GM12878 (cell line): ENCODE results near the gene TMEM163.

Source experiments
- CREB1 ChIP-seq: IDR thresholded peaks from 2 replicates; pipeline ENCODE4 v1.6.1; 2012; ENCODE audit warnings: low read depth, mild to moderate bottlenecking, inconsistent platforms
- EZH2 ChIP-seq: IDR thresholded peaks from 2 replicates; pipeline ENCODE4 v1.6.1; 2012; ENCODE audit warnings: low read depth, mild to moderate bottlenecking, control low read depth, inconsistent platforms, low read length, borderline replicate concordance; ENCODE audit not compliant: control insufficient read depth
- JUNB ChIP-seq: IDR thresholded peaks from 2 replicates; pipeline ENCODE4 v1.6.1; 2016; ENCODE audit warnings: antibody characterized with exemption, mild to moderate bottlenecking
- JUND ChIP-seq: IDR thresholded peaks from 2 replicates; pipeline ENCODE4 v1.6.1; 2012; ENCODE audit warnings: low read depth, mild to moderate bottlenecking, low read length, improper control_type of control experiment, moderate library complexity
- MXI1 ChIP-seq: fragments of 150-350 bp; IDR thresholded peaks from 2 replicates; pipeline ENCODE4 v1.6.1; 2011; ENCODE audit warnings: low read depth, mild to moderate bottlenecking, inconsistent platforms, low read length, improper control_type of control experiment
- POLR2AphosphoS5 ChIP-seq: IDR thresholded peaks from 2 replicates; pipeline ENCODE4 v1.6.1; 2011; ENCODE audit warnings: mild to moderate bottlenecking, low read length, inconsistent platforms
- STAT1 ChIP-seq: fragments of 450-650 bp; conservative IDR thresholded peaks from 2 replicates; pipeline ENCODE4 v1.6.1; 2014; ENCODE audit warnings: antibody characterized with exemption, mild to moderate bottlenecking
- TCF12 ChIP-seq: IDR thresholded peaks from 2 replicates; pipeline ENCODE4 v1.6.1; 2011; ENCODE audit warnings: low read depth, mild to moderate bottlenecking, low read length
- TF ChIP-seq, protein P1 (sequence below): fragments of 450-650 bp; IDR thresholded peaks from 2 replicates; pipeline ENCODE4 v1.6.1; 2018; ENCODE audit warnings: mild to moderate bottlenecking, low read depth, moderate library complexity; ENCODE audit not compliant: partially characterized antibody
- TF ChIP-seq, protein P2 (sequence below), 3 experiments: IDR thresholded peaks in 2 of 3; conservative IDR thresholded peaks in 1 of 3; 2 replicates each; pipeline ENCODE4 v1.5.1; 2011; ENCODE audit warnings: low read depth in 3 of 3, low read length in 3 of 3, mild to moderate bottlenecking in 3 of 3, control low read depth in 2 of 3, moderate library complexity in 2 of 3, inconsistent platforms in 1 of 3, mixed read lengths in 1 of 3; ENCODE audit not compliant: control insufficient read depth in 2 of 3, insufficient read depth in 1 of 3; ENCODE audit errors: extremely low read depth in 1 of 3

DNA sequence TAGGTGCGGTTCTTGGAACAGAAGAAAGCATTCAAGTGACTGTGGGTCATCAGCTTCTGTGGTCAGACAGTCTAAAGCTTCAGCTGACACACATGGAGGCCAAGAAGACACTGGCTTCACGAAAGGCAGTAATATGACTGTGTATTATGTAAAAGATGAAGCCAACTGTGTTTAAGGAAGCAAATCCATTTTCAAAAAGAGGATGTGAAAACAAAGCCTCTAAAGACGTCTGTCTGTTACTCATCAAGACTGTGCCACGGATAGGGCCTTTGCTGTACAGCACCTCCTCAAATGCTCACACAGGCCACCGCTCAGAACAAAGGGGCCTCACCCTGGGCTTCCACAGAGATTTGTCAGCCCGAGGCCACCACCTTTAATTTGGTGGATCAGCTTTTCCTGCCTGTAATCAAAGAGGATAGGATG lies 21.1 kb upstream of the TMEM163 start:
- TF ChIP-seq EZH2 = no peak
- peak; percentile 43; the same call in 1 of the 2 replicates for TF ChIP-seq POLR2AphosphoS5
- TF ChIP-seq CREB1 = peak; percentile 84
- TF ChIP-seq STAT1 = no peak
- peak; percentile 56 for TF ChIP-seq JUNB
- TF ChIP-seq, protein P1, sequence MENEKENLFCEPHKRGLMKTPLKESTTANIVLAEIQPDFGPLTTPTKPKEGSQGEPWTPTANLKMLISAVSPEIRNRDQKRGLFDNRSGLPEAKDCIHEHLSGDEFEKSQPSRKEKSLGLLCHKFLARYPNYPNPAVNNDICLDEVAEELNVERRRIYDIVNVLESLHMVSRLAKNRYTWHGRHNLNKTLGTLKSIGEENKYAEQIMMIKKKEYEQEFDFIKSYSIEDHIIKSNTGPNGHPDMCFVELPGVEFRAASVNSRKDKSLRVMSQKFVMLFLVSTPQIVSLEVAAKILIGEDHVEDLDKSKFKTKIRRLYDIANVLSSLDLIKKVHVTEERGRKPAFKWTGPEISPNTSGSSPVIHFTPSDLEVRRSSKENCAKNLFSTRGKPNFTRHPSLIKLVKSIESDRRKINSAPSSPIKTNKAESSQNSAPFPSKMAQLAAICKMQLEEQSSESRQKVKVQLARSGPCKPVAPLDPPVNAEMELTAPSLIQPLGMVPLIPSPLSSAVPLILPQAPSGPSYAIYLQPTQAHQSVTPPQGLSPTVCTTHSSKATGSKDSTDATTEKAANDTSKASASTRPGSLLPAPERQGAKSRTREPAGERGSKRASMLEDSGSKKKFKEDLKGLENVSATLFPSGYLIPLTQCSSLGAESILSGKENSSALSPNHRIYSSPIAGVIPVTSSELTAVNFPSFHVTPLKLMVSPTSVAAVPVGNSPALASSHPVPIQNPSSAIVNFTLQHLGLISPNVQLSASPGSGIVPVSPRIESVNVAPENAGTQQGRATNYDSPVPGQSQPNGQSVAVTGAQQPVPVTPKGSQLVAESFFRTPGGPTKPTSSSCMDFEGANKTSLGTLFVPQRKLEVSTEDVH = no peak
- TF ChIP-seq MXI1 = peak; percentile 65; the same call in 1 of the 2 replicates
- peak; percentile 76 for TF ChIP-seq TCF12
- TF ChIP-seq, protein P2, sequence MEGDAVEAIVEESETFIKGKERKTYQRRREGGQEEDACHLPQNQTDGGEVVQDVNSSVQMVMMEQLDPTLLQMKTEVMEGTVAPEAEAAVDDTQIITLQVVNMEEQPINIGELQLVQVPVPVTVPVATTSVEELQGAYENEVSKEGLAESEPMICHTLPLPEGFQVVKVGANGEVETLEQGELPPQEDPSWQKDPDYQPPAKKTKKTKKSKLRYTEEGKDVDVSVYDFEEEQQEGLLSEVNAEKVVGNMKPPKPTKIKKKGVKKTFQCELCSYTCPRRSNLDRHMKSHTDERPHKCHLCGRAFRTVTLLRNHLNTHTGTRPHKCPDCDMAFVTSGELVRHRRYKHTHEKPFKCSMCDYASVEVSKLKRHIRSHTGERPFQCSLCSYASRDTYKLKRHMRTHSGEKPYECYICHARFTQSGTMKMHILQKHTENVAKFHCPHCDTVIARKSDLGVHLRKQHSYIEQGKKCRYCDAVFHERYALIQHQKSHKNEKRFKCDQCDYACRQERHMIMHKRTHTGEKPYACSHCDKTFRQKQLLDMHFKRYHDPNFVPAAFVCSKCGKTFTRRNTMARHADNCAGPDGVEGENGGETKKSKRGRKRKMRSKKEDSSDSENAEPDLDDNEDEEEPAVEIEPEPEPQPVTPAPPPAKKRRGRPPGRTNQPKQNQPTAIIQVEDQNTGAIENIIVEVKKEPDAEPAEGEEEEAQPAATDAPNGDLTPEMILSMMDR (IDR thresholded peaks at IDR 0.05 in 2 of 3, conservative IDR thresholded peaks at IDR 0.05 in 1 of 3; ENCODE audit: control insufficient read depth in 2 of 3, extremely low read depth in 1 of 3, insufficient read depth in 1 of 3, low read depth in 3 of 3, low read length in 3 of 3) = no peak
- TF ChIP-seq JUND = no peak
